Caki2 (cell line): ENCODE data around the gene NDST3. TPM values are rescaled to one million over a fixed set of nuclear protein-coding genes. Genes with fewer than 3 reads are reported as not detected.

Source experiments
- DNase-seq: peaks from one replicate; pipeline ENCODE4 v3.0.0-alpha.2; 2015; ENCODE audit warnings: low read depth
- in situ Hi-C: cut with HindIII; loops from 2 replicates; pipeline ENCODE4 v1.10.0; 2016; ENCODE audit warnings: low sequenced_read_pairs, low pct_unique_long_range_greater_than_20kb, mixed read lengths
- total RNA-seq: library from RNA; depleted of rRNA; stranded (reverse); fragments of >200 nt; shearing (Covaris generic); gene quantifications from 2 replicates; pipeline ENCODE4 v1.2.3, GENCODE V29; 2014; ENCODE audit warnings: low replicate concordance

The NDST3 gene
- total RNA-seq, 1 experiment from 2014 or later, result not detected

DNA sequence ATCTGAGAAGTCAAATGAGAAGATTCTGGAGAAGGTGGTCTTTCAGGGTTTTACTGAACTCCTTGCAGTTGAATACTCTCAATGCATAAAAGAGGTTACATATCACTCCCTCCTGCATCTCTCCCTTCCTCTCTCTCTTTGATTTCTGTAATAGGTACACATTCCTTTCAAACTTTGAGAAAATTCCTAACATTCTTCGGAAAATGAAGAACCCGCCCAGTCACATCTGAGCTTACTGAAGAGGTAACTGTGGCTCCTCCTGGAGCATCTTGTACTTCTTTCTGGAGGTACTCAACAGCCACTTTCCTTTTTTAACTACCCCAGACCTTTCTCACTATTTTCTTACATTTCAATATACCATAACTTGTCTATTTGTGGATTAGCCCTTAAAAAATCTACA, 24.7 kb downstream of the NDST3 start:
- in situ Hi-C loops, result no loop called here
- no peak for DNase-seq

DNA sequence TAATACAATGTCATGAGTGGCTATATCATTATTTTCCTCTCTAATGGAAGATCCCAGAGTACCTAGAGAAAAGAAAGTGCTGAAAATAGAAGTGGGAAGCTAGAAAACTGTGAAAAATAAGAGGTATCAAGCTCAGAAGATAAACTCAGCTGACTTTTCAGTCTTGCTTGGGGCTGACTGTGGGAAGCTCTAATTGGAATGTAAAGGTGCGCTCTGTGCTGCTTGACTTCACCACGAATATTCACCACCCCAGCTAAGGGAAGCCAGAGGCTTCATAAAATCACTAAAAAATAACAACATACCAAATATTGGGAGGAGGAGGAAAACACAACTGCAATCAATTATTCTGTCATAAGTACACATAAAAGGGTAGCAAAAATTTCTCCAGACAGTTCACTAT, 25.1 kb downstream of the NDST3 start:
- in situ Hi-C loops, result no loop called here
- no peak for DNase-seq

GRCh38 chr4:118076958-118077766, 42.9 kb downstream of the NDST3 start:
- peak; percentile 4 for DNase-seq
- in situ Hi-C loops, result no loop called here

GRCh38 chr4:118077767-118078105, 43.5 kb downstream of the NDST3 start:
- DNase-seq, result no peak
- in situ Hi-C loops, result no loop called here

DNA sequence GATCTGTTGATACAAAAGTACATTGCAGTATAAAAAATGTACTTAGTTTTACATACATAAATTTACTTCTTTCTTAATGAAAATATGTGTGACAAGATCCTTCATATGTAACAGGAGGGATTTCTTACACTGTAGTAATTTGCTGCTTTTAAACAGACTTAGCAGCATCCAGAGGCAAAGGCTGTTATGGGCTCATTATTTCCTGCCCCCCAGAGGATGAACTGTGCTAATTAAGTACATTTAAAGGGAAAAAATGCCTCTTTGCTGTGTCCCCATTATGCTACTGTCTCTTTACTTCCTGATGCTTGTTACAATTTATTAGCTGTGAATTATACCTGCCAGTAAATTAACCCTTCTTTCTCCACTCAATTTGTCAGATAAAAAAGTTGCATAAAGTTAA, 47.1 kb downstream of the NDST3 start:
- in situ Hi-C loops, result no loop called here
- no peak for DNase-seq

DNA sequence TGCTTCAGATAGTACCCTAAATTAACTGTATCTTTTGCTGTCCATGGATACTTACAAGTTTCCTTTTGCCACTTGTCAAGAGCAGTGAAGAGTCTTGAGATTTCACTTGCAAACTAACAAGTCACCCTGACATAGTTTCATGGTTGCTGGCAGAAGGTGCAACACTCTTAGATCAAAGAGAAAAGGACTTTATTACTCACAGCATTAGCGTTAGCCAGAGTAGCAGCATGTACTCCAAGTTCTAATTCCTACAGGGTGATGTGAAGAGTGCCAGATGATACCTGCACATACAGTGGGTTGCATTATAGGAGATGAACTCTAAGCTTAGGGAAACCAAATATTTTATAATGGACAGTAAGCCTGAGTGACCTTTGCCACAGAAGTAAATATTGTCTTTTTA, 47.9 kb downstream of the NDST3 start:
- no peak for DNase-seq
- in situ Hi-C loops, result no loop called here

GRCh38 chr4:118085700-118086099, 51.4 kb downstream of the NDST3 start:
- in situ Hi-C loops, result no loop called here
- DNase-seq, result no peak

DNA sequence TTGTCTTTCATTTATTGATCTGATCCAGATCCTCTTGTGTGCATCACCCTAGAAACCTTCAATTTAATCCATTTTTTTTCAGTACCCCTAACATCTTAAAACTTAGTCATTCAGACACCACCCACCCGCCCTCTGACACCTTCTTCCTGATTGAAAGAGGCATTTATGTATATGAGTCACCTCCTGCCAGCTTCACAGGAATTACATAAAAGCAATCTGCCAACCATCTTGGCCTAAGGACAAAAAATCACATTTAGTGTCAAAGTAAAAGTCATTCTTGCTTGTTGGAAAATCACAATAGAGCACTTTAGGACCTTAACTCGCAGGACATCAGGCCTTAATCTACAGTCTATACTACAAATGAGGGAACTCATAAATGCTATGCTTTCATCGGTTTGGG, 52.1 kb downstream of the NDST3 start:
- DNase-seq, result peak; percentile 8
- in situ Hi-C loops, result no loop called here

DNA sequence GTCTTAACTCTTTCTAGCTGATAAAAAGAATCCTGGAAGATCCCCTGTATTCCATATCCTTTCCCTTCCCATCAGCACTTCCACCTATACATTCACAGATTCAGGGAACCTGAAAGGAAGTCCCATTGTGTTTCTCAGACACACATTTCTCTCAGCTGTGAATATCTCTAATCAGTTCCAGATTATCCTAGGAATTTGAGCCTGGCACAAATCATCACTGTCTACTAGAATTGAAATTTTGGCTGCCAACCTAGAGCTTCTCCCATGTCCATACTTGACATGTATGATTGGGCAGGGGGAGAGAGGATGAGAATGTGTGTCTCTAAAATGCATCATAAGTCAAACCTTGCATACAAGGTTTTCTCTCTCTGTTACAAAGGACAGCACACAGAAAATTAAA, 53.1 kb downstream of the NDST3 start:
- in situ Hi-C loops, result no loop called here
- no peak for DNase-seq

GRCh38 chr4:118099106-118099505, 64.8 kb downstream of the NDST3 start:
- no peak for DNase-seq
- in situ Hi-C loops, result no loop called here

DNA sequence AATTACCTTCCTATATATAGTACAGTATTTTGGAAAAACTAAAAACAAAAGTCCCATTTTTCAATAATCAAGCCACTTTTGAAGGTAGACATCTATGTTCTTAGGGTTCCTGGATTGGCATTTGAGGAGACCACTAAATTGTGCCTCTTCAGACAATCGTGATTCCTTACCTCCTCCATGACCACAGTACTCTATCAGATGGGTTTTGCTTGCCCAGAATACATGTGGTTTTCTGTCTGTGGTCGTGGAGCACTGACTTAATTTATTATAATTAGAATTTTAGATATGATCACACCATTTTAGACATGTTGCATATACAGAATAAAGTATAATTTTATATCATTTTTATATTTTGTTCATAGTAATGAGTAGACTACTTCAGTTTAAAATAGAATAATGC, 67.9 kb downstream of the NDST3 start:
- in situ Hi-C loops, result no loop called here
- DNase-seq, result no peak

DNA sequence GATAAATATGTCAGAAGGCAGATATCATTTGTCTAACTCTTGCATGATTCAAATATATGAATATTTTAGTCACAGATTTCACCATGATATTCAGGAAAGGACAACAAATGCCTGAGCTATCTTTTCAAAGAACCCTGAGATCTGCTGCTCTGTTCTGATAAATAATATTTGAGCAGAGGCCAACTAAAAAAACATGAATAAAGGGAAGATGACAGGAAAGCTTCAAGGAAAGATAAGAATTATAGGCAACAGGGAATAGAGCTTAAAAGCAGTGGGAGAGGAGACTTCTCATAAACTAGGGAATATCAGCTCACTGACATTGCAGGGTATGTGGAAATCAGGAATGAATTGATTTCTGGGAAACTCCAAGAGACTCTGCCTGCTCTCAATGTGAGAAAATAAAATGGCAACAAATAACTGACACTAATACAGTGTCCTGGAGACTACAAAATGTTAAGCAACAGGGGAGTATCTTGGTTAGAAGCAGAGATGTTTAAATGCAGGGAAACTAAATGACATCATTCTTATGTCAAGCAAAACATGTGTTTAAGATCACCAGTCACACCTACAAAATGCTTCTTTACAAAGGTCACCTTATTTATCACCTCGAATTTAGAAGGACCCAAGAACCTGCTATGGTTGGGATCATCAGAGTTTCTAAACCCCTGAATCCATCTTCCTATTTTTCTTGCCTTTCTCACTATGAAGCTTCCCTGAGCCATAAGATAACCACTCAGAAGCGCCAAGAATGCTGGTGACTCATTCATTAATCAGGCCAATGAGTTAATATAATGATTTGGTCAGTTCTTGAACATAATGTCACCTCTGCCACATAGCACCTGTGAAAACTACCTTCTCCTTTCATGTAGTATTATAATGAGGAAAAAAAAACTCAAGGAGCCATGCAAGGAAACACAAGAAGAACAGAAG, 78.1 kb downstream of the NDST3 start:
- no peak for DNase-seq
- in situ Hi-C loops, result no loop called here

DNA sequence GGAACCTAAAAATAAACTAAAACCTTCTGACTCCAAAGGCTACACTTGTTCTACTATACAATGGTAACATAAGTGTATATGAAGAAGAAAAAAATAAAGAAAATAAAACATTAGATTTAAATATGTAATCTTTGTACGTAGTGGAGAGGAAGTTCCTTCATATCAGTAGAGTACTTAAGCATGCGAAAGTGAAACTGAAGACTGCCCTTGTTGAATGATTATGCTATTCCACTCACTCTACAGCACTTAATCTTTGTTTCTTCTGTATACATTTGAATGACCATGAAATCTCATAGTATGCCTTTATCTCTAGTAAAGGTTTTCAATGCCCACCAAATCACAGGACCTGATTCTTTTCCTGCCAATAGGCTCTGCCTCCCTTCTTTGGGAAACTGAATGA, 78.9 kb downstream of the NDST3 start:
- DNase-seq, result no peak
- in situ Hi-C loops, result no loop called here

DNA sequence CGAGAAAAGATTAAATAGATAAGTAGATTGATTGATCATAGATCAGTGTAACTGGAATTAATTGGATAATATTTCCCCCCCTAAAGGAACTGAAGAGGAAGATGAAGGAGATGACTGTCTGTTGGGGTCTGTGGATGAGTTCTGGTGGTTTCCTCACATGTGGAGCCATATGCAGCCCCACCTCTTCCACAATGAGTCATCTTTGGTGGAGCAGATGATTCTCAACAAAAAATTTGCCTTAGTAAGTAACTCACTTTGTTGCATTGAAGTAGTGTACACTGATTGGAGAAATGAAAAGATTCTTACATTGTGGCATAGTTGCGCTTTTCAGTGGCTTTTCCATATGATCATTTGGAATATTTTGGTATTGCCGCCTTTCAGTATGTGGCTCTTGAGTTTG, 80.4 kb downstream of the NDST3 start:
- DNase-seq, result no peak
- in situ Hi-C loops, result no loop called here

GRCh38 chr4:118120120-118120760, 86.0 kb downstream of the NDST3 start:
- in situ Hi-C loops, result no loop called here
- DNase-seq, result no peak

DNA sequence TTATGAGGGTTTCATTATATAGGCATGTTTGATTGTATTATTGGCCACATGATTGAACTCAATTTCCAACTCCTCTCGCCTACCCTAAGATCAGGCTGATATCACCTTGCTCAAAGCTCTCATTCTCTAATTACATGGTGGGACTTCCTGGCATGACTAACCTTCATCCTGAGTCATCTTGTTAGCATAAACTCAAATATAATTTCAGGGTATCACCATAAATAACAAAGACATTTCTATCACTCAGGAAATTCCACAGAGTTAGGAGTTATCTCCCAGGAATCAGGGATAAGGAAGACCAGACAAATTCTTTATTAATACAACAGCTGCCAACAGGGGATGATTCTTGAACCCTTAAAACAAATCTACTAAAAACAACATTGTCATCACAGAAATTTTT, 90.7 kb downstream of the NDST3 start:
- in situ Hi-C loops, result no loop called here
- no peak for DNase-seq

- in situ Hi-C loops, result no loop called here
- DNase-seq, result no peak
Observed at GRCh38 chr4:118139241-118139640, 105.0 kb downstream of the NDST3 start.

GRCh38 chr4:118141240-118141639, 107.0 kb downstream of the NDST3 start:
- DNase-seq, result no peak
- in situ Hi-C loops, result no loop called here

- in situ Hi-C loops, result no loop called here
Observed at GRCh38 chr4:118154649-118155048, 120.4 kb downstream of the NDST3 start.

More at GRCh38 chr4:118154649-118155048, 120.4 kb downstream of the NDST3 start:
- DNase-seq, result no peak
